Measurements from ENCODE around the gene NANP. TPM values are rescaled to one million over a fixed set of nuclear protein-coding genes. Genes with fewer than 3 reads are reported as not detected.
"Not testable (repeated sequence)": the region's sequence is repeated elsewhere in the genome, so short reads cannot be mapped to it uniquely, and the experiment has no call there.

NANP gene
- total RNA-seq, 1 donor from 2014 or later: 9.8 TPM

- intact Hi-C loops (cut with micrococcal nuclease): no loop called here
- Mint-ChIP-seq H3K36me3 (ENCODE audit: low read depth) (peaks cover 9% of the 10 kb centered on the region), H3K27me3 (ENCODE audit: insufficient read depth) (peaks cover under 1% of the 10 kb centered on the region), H3K27ac (no peak overlapping the region), H3K4me3 (no peak overlapping the region), H3K9me3 (peaks cover 42% of the 10 kb centered on the region), H3K4me1 (ENCODE audit: low read depth) (peaks cover 13% of the 10 kb centered on the region)
- DNase-seq (ENCODE audit: low spot score): no peak
Measured at GRCh38 chr20:25629816-25630499, 6.1 kb upstream of the NANP start.

GRCh38 chr20:25626779-25627178 is 3.0 kb upstream of the NANP start:
- intact Hi-C loops (cut with micrococcal nuclease): no loop called here
- Mint-ChIP-seq H3K9me3 (peaks cover 38% of the 10 kb centered on the region), H3K36me3 (ENCODE audit: low read depth) (peaks cover 11% of the 10 kb centered on the region), H3K27ac (no peak overlapping the region), H3K4me1 (ENCODE audit: low read depth) (peaks cover 18% of the 10 kb centered on the region), H3K27me3 (ENCODE audit: insufficient read depth) (peaks cover 4% of the 10 kb centered on the region), H3K4me3 (no peak overlapping the region)
- no peak for DNase-seq (ENCODE audit: low spot score)

- H3K4me3 Mint-ChIP-seq: peak overlapping the region; percentile 91
- H3K36me3 Mint-ChIP-seq (ENCODE audit: low read depth): peaks cover 14% of the 10 kb centered on the region
- H3K4me1 Mint-ChIP-seq (ENCODE audit: low read depth): peaks cover 37% of the 10 kb centered on the region
- DNase-seq (ENCODE audit: low spot score): no peak
- peak overlapping the region; percentile 98 for H3K27ac Mint-ChIP-seq
- H3K9me3 Mint-ChIP-seq: peaks cover 24% of the 10 kb centered on the region
- intact Hi-C loops (cut with micrococcal nuclease): loop anchor here (1.0 to 5.0 kb wide), 7 partner anchors 39 to 632 kb away; partner anchors contain the start of genes ACSS1, APMAP, GINS1 and NINL
- H3K27me3 Mint-ChIP-seq (ENCODE audit: insufficient read depth): peaks cover 4% of the 10 kb centered on the region
Measured at GRCh38 chr20:25624500-25624939, 706 bp upstream of the NANP start.

- peaks cover 4% of the 10 kb centered on the region for H3K27me3 Mint-ChIP-seq (ENCODE audit: insufficient read depth)
- peaks cover 14% of the 10 kb centered on the region for H3K36me3 Mint-ChIP-seq (ENCODE audit: low read depth)
- intact Hi-C loops (cut with micrococcal nuclease): loop anchor here (1.0 to 5.0 kb wide), 4 partner anchors 20 to 631 kb away; partner anchors contain the start of genes ABHD12 and APMAP
- H3K4me3 Mint-ChIP-seq: peak overlapping the region; percentile 91
- H3K27ac Mint-ChIP-seq: peak overlapping the region; percentile 98
- H3K4me1 Mint-ChIP-seq (ENCODE audit: low read depth): peaks cover 39% of the 10 kb centered on the region
- peak; percentile 21 for DNase-seq (ENCODE audit: low spot score)
- peaks cover 13% of the 10 kb centered on the region for H3K9me3 Mint-ChIP-seq
Measured at GRCh38 chr20:25623225-25623735, 534 bp downstream of the NANP start.

GRCh38 chr20:25622450-25623224 is 1.2 kb downstream of the NANP start:
- peaks cover 11% of the 10 kb centered on the region for H3K36me3 Mint-ChIP-seq (ENCODE audit: low read depth)
- intact Hi-C loops (cut with micrococcal nuclease): loop anchor here (1.0 to 5.0 kb wide), 4 partner anchors 19 to 630 kb away; partner anchors contain the start of genes ABHD12 and APMAP
- peaks cover 6% of the 10 kb centered on the region for H3K9me3 Mint-ChIP-seq
- peak overlapping the region; percentile 71 for H3K27ac Mint-ChIP-seq
- peak overlapping the region; percentile 91 for H3K4me3 Mint-ChIP-seq
- peaks cover 4% of the 10 kb centered on the region for H3K27me3 Mint-ChIP-seq (ENCODE audit: insufficient read depth)
- H3K4me1 Mint-ChIP-seq (ENCODE audit: low read depth): peaks cover 39% of the 10 kb centered on the region
- no peak for DNase-seq (ENCODE audit: low spot score)

GRCh38 chr20:25622049-25622448 is 1.8 kb downstream of the NANP start:
- Mint-ChIP-seq H3K36me3 (ENCODE audit: low read depth) (peaks cover 11% of the 10 kb centered on the region), H3K27ac (peak overlapping the region; percentile 15), H3K4me1 (ENCODE audit: low read depth) (peaks cover 39% of the 10 kb centered on the region), H3K9me3 (peaks cover 6% of the 10 kb centered on the region), H3K4me3 (peak overlapping the region; percentile 91), H3K27me3 (ENCODE audit: insufficient read depth) (peaks cover 4% of the 10 kb centered on the region)
- DNase-seq (ENCODE audit: low spot score): no peak
- intact Hi-C loops (cut with micrococcal nuclease): loop anchor here (5.0 kb wide), 2 partner anchors 385 to 630 kb away; partner anchors contain the start of gene APMAP

GRCh38 chr20:25619514-25619913 is 4.3 kb downstream of the NANP start:
- H3K36me3 Mint-ChIP-seq (ENCODE audit: low read depth): peaks cover 14% of the 10 kb centered on the region
- H3K4me3 Mint-ChIP-seq: no peak overlapping the region
- peaks cover 4% of the 10 kb centered on the region for H3K27me3 Mint-ChIP-seq (ENCODE audit: insufficient read depth)
- H3K9me3 Mint-ChIP-seq: no peaks in the 10 kb centered on the region
- DNase-seq (ENCODE audit: low spot score): no peak
- intact Hi-C loops (cut with micrococcal nuclease): no loop called here
- no peak overlapping the region for H3K27ac Mint-ChIP-seq
- peaks cover 37% of the 10 kb centered on the region for H3K4me1 Mint-ChIP-seq (ENCODE audit: low read depth)

GRCh38 chr20:25608774-25609173 is 15.0 kb downstream of the NANP start:
- H3K4me1 Mint-ChIP-seq (ENCODE audit: low read depth): no peaks in the 10 kb centered on the region
- no peak for DNase-seq (ENCODE audit: low spot score)
- no peak overlapping the region for H3K27ac Mint-ChIP-seq
- no peak overlapping the region for H3K4me3 Mint-ChIP-seq
- H3K27me3 Mint-ChIP-seq (ENCODE audit: insufficient read depth): no peaks in the 10 kb centered on the region
- intact Hi-C loops (cut with micrococcal nuclease): no loop called here
- peaks cover 8% of the 10 kb centered on the region for H3K36me3 Mint-ChIP-seq (ENCODE audit: low read depth)
- no peaks in the 10 kb centered on the region for H3K9me3 Mint-ChIP-seq

- no peaks in the 10 kb centered on the region for H3K9me3 Mint-ChIP-seq
- no peak overlapping the region for H3K4me3 Mint-ChIP-seq
- H3K36me3 Mint-ChIP-seq (ENCODE audit: low read depth): no peaks in the 10 kb centered on the region
- no peak overlapping the region for H3K27ac Mint-ChIP-seq
- intact Hi-C loops (cut with micrococcal nuclease): no loop called here
- H3K4me1 Mint-ChIP-seq (ENCODE audit: low read depth): peaks cover 11% of the 10 kb centered on the region
- no peaks in the 10 kb centered on the region for H3K27me3 Mint-ChIP-seq (ENCODE audit: insufficient read depth)
- DNase-seq (ENCODE audit: low spot score): no peak
Measured at GRCh38 chr20:25606094-25606695, 17.6 kb downstream of the NANP start.

- H3K36me3 Mint-ChIP-seq (ENCODE audit: low read depth): no peaks in the 10 kb centered on the region
- intact Hi-C loops (cut with micrococcal nuclease): no loop called here
- no peak for DNase-seq (ENCODE audit: low spot score)
- H3K9me3 Mint-ChIP-seq: no peaks in the 10 kb centered on the region
- no peak overlapping the region for H3K27ac Mint-ChIP-seq
- peaks cover 11% of the 10 kb centered on the region for H3K4me1 Mint-ChIP-seq (ENCODE audit: low read depth)
- no peak overlapping the region for H3K4me3 Mint-ChIP-seq
- no peaks in the 10 kb centered on the region for H3K27me3 Mint-ChIP-seq (ENCODE audit: insufficient read depth)
Measured at GRCh38 chr20:25605148-25605547, 18.7 kb downstream of the NANP start.

GRCh38 chr20:25604611-25605010 is 19.2 kb downstream of the NANP start:
- intact Hi-C loops (cut with micrococcal nuclease): no loop called here
- no peaks in the 10 kb centered on the region for H3K27me3 Mint-ChIP-seq (ENCODE audit: insufficient read depth)
- no peak overlapping the region for H3K27ac Mint-ChIP-seq
- no peak for DNase-seq (ENCODE audit: low spot score)
- H3K9me3 Mint-ChIP-seq: no peaks in the 10 kb centered on the region
- H3K36me3 Mint-ChIP-seq (ENCODE audit: low read depth): no peaks in the 10 kb centered on the region
- peaks cover 11% of the 10 kb centered on the region for H3K4me1 Mint-ChIP-seq (ENCODE audit: low read depth)
- no peak overlapping the region for H3K4me3 Mint-ChIP-seq

- intact Hi-C loops (cut with micrococcal nuclease): loop anchor here (1.0 kb wide), 1 partner anchor 20 kb away; no protein-coding TSS in a partner anchor
- DNase-seq (ENCODE audit: low spot score); H3K36me3 Mint-ChIP-seq (ENCODE audit: low read depth); H3K9me3 Mint-ChIP-seq; H3K27ac Mint-ChIP-seq; H3K4me3 Mint-ChIP-seq; H3K27me3 Mint-ChIP-seq (ENCODE audit: insufficient read depth): not testable (repeated sequence)
- peaks cover 11% of the 10 kb centered on the region for H3K4me1 Mint-ChIP-seq (ENCODE audit: low read depth)
Measured at GRCh38 chr20:25602914-25603309, 20.9 kb downstream of the NANP start.
